ENCODE measurements around the gene MICAL1. TPM values are rescaled to one million over a fixed set of nuclear protein-coding genes. Genes with fewer than 3 reads are reported as not detected.

Gene MICAL1
- total RNA-seq, 1 donor from 2014 or later: 58.7 TPM

- TF ChIP-seq, protein P1, sequence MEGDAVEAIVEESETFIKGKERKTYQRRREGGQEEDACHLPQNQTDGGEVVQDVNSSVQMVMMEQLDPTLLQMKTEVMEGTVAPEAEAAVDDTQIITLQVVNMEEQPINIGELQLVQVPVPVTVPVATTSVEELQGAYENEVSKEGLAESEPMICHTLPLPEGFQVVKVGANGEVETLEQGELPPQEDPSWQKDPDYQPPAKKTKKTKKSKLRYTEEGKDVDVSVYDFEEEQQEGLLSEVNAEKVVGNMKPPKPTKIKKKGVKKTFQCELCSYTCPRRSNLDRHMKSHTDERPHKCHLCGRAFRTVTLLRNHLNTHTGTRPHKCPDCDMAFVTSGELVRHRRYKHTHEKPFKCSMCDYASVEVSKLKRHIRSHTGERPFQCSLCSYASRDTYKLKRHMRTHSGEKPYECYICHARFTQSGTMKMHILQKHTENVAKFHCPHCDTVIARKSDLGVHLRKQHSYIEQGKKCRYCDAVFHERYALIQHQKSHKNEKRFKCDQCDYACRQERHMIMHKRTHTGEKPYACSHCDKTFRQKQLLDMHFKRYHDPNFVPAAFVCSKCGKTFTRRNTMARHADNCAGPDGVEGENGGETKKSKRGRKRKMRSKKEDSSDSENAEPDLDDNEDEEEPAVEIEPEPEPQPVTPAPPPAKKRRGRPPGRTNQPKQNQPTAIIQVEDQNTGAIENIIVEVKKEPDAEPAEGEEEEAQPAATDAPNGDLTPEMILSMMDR (conservative IDR thresholded peaks at IDR 0.05): no peak
- Mint-ChIP-seq H3K4me1 (peaks cover 3% of the 10 kb centered on the region), H3K4me3 (peak overlapping the region; percentile 44), H3K27me3 (ENCODE audit: low read depth) (no peaks in the 10 kb centered on the region), H3K9me3 (no peaks in the 10 kb centered on the region), H3K36me3 (ENCODE audit: low read depth) (peaks cover 5% of the 10 kb centered on the region), H3K27ac (ENCODE audit: unreplicated experiment) (no peak overlapping the region)
- no peak for DNase-seq (ENCODE audit: low read depth, low spot score)
Observed at GRCh38 chr6:109447087-109447486, 8.5 kb downstream of the MICAL1 start.

GRCh38 chr6:109446541-109446940 lies 9.0 kb downstream of the MICAL1 start:
- TF ChIP-seq, protein P1 (conservative IDR thresholded peaks at IDR 0.05): no peak
- DNase-seq (ENCODE audit: low read depth, low spot score): no peak
- Mint-ChIP-seq H3K27ac (ENCODE audit: unreplicated experiment) (peak overlapping the region; percentile 62), H3K9me3 (no peaks in the 10 kb centered on the region), H3K27me3 (ENCODE audit: low read depth) (no peaks in the 10 kb centered on the region), H3K36me3 (ENCODE audit: low read depth) (peaks cover 5% of the 10 kb centered on the region), H3K4me1 (peaks cover 5% of the 10 kb centered on the region), H3K4me3 (peak overlapping the region; percentile 44)

DNA sequence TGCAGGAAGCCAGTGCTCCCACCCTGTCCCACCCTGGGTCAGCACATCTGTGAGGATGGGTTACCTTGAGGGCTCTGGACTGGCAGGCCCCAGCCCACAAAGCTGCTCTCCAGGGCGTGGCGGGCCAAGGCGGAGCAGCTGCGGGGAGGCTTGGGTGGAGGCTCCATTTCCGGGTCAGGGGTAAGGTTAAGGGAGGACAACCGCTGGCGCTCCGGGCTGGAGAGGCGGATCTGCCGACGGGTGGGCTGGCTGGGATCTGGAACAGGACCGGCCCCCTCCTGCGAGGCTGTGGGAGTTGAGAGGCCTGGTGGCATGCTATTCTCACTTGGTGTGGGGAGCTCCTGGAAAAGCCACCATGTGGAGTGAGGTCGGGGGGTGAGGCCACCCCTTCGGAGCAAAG lies 9.5 kb downstream of the MICAL1 start:
- DNase-seq (ENCODE audit: low read depth, low spot score): no peak
- Mint-ChIP-seq H3K4me3 (no peak overlapping the region), H3K27ac (ENCODE audit: unreplicated experiment) (peak overlapping the region; percentile 67), H3K36me3 (ENCODE audit: low read depth) (peaks cover 5% of the 10 kb centered on the region), H3K4me1 (peaks cover 10% of the 10 kb centered on the region), H3K27me3 (ENCODE audit: low read depth) (no peaks in the 10 kb centered on the region), H3K9me3 (no peaks in the 10 kb centered on the region)
- TF ChIP-seq, protein P1 (conservative IDR thresholded peaks at IDR 0.05): no peak

DNA sequence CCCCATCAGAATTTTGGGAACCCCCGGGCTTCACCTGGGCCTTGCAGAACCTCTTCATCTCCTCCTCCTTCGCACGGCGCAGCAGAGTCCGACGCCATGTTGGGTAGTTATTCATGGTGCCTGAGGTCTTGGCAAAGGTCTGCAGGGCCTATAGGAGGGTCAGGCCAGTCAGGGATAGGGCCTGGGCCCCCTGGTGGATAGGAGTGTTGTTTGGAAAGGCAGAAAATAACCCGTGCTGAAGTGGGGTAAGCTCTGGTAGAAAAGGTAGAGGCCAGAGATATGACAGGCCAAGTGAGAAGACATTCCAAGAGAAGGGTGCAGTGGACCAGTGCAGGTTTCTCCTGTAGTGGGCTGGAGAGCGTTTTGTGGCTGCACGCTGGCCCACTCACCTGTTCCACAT lies 10.2 kb downstream of the MICAL1 start:
- Mint-ChIP-seq H3K4me3 (peak overlapping the region; percentile 62), H3K36me3 (ENCODE audit: low read depth) (peaks cover 5% of the 10 kb centered on the region), H3K27me3 (ENCODE audit: low read depth) (no peaks in the 10 kb centered on the region), H3K27ac (ENCODE audit: unreplicated experiment) (no peak overlapping the region), H3K9me3 (no peaks in the 10 kb centered on the region), H3K4me1 (peaks cover 11% of the 10 kb centered on the region)
- TF ChIP-seq, protein P1 (conservative IDR thresholded peaks at IDR 0.05): peak; percentile 14
- DNase-seq (ENCODE audit: low read depth, low spot score): no peak

DNA sequence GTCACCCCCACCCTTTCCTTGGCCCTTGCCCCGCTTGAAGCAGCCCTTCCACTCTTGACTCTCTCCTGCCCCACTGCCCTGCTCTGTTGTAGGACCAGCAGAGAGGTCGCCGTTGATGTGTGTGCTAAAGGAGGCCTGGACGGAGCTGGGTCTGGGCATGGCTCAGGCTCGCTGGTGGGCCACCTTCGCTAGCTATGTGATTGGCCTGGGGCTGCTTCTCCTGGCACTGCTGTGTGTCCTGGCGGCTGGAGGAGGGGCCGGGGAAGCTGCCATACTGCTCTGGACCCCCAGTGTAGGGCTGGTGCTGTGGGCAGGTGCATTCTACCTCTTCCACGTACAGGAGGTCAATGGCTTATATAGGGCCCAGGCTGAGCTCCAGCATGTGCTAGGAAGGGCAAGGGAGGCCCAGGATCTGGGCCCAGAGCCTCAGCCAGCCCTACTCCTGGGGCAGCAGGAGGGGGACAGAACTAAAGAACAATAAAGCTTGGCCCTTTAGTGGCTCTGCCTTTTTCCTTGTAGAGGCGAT lies 12.1 kb downstream of the MICAL1 start:
- TF ChIP-seq, protein P1 (conservative IDR thresholded peaks at IDR 0.05): no peak
- no peaks in the 10 kb centered on the region for H3K9me3 Mint-ChIP-seq
- H3K4me3 Mint-ChIP-seq: peak overlapping the region; percentile 97
- H3K27me3 Mint-ChIP-seq (ENCODE audit: low read depth): no peaks in the 10 kb centered on the region
- H3K27ac Mint-ChIP-seq (ENCODE audit: unreplicated experiment): no peak overlapping the region
- DNase-seq (ENCODE audit: low read depth, low spot score): no peak
- H3K4me1 Mint-ChIP-seq: peaks cover 19% of the 10 kb centered on the region
- H3K36me3 Mint-ChIP-seq (ENCODE audit: low read depth): peaks cover 5% of the 10 kb centered on the region

Measured in neural crest cell (in vitro differentiated cells).